ENCODE measurements around the gene DYNC1I1. TPM values are rescaled to one million over a fixed set of nuclear protein-coding genes. Genes with fewer than 3 reads are reported as not detected.

Gene DYNC1I1
- total RNA-seq, 4 donors from 2014 or later, result 1.4 to 10.7 (median 3.4) TPM

- no peaks in the 10 kb centered on the region for H3K4me1 ChIP-seq
These were observed 241.5 kb downstream of the DYNC1I1 start for GRCh38 chr7:96013836-96014235.

DNA sequence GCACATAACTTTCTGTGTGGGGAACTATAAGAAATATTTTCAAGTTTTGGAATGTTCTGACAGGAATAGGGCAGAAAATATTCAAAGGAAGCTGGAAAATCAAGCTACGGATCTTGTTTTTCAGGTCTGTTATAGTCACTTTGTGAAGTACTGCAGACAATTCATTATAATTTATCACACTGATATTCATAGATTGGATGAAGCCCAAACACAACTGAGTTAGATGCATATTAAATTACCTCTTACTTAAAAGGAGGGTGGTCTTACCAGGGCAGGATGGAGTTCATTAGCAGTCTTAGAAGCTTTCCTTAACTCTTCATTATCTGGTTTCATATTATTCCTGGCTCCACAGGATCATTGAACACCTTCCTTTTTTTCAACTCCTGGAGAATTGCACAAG lies 242.3 kb downstream of the DYNC1I1 start:
- Histone ChIP-seq H3K4me1 (no peaks in the 10 kb centered on the region), H3K27ac (no peak overlapping the region), H3K36me3 (no peaks in the 10 kb centered on the region), H3K9me3 (no peaks in the 10 kb centered on the region), H3K27me3 (no peaks in the 10 kb centered on the region), H3K4me3 (no peak overlapping the region)
- no peak for TF ChIP-seq POLR2A (IDR thresholded peaks at IDR 0.05)
- TF ChIP-seq, protein P1, sequence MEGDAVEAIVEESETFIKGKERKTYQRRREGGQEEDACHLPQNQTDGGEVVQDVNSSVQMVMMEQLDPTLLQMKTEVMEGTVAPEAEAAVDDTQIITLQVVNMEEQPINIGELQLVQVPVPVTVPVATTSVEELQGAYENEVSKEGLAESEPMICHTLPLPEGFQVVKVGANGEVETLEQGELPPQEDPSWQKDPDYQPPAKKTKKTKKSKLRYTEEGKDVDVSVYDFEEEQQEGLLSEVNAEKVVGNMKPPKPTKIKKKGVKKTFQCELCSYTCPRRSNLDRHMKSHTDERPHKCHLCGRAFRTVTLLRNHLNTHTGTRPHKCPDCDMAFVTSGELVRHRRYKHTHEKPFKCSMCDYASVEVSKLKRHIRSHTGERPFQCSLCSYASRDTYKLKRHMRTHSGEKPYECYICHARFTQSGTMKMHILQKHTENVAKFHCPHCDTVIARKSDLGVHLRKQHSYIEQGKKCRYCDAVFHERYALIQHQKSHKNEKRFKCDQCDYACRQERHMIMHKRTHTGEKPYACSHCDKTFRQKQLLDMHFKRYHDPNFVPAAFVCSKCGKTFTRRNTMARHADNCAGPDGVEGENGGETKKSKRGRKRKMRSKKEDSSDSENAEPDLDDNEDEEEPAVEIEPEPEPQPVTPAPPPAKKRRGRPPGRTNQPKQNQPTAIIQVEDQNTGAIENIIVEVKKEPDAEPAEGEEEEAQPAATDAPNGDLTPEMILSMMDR (IDR thresholded peaks at IDR 0.05), result no peak
- DNase-seq, result no peak

More at GRCh38 chr7:96013836-96014235, 241.5 kb downstream of the DYNC1I1 start:
- DNase-seq, result no peak
- no peak overlapping the region for H3K27ac ChIP-seq
- no peaks in the 10 kb centered on the region for H3K9me3 ChIP-seq
- TF ChIP-seq POLR2A (IDR thresholded peaks at IDR 0.05), result no peak
- TF ChIP-seq, protein P1 (IDR thresholded peaks at IDR 0.05), result no peak
- H3K4me3 ChIP-seq, result no peak overlapping the region
- no peaks in the 10 kb centered on the region for H3K27me3 ChIP-seq
- H3K36me3 ChIP-seq, result no peaks in the 10 kb centered on the region

GRCh38 chr7:96016056-96016586 lies 243.8 kb downstream of the DYNC1I1 start:
- Histone ChIP-seq H3K4me3 (no peak overlapping the region), H3K9me3 (no peaks in the 10 kb centered on the region), H3K27me3 (no peaks in the 10 kb centered on the region), H3K27ac (no peak overlapping the region), H3K36me3 (no peaks in the 10 kb centered on the region), H3K4me1 (no peaks in the 10 kb centered on the region)
- TF ChIP-seq, protein P1 (IDR thresholded peaks at IDR 0.05), result no peak
- TF ChIP-seq POLR2A (IDR thresholded peaks at IDR 0.05), result no peak
- DNase-seq, result no peak

DNA sequence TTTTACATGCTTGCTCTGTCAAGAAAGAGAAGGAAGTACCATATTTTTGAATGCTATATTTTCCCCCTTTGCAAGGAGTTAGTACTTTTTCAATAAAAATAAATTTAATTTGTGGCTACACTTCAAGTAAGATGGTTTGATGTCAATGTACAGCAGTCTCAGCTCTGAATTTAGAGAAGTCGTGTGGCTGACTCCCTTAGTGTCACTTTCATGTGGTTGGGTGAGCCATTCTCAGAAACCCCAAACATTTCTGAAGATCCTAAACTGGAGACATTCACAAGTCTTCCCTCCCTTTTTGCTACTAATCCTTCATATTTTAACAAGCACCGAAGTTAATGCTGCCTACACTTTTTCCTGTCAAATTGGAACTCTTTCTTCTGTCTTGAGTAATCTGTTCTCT lies 244.4 kb downstream of the DYNC1I1 start:
- Histone ChIP-seq H3K27ac (no peak overlapping the region), H3K9me3 (no peaks in the 10 kb centered on the region), H3K4me1 (no peaks in the 10 kb centered on the region), H3K4me3 (no peak overlapping the region), H3K27me3 (no peaks in the 10 kb centered on the region), H3K36me3 (no peaks in the 10 kb centered on the region)
- no peak for DNase-seq
- TF ChIP-seq, protein P1 (IDR thresholded peaks at IDR 0.05), result no peak
- TF ChIP-seq POLR2A (IDR thresholded peaks at IDR 0.05), result no peak

GRCh38 chr7:96017877-96018276 lies 245.5 kb downstream of the DYNC1I1 start:
- H3K36me3 ChIP-seq, result no peaks in the 10 kb centered on the region
- TF ChIP-seq POLR2A (IDR thresholded peaks at IDR 0.05), result no peak
- TF ChIP-seq, protein P1 (IDR thresholded peaks at IDR 0.05), result no peak
- H3K27me3 ChIP-seq, result no peaks in the 10 kb centered on the region
- no peak overlapping the region for H3K4me3 ChIP-seq
- H3K4me1 ChIP-seq, result no peaks in the 10 kb centered on the region
- H3K27ac ChIP-seq, result no peak overlapping the region
- no peak for DNase-seq
- H3K9me3 ChIP-seq, result no peaks in the 10 kb centered on the region

GRCh38 chr7:96021568-96021967 lies 249.2 kb downstream of the DYNC1I1 start:
- Histone ChIP-seq H3K4me1 (no peaks in the 10 kb centered on the region), H3K27ac (no peak overlapping the region), H3K9me3 (no peaks in the 10 kb centered on the region), H3K27me3 (no peaks in the 10 kb centered on the region), H3K36me3 (no peaks in the 10 kb centered on the region), H3K4me3 (no peak overlapping the region)
- DNase-seq, result no peak
- TF ChIP-seq, protein P1 (IDR thresholded peaks at IDR 0.05), result no peak
